Measurements from ENCODE around the gene RPTOR. TPM values are rescaled to one million over a fixed set of nuclear protein-coding genes. Genes with fewer than 3 reads are reported as not detected.

Gene RPTOR
- total RNA-seq, 2 experiments from 2014 or later: 43.6 to 47.2 TPM

- no peaks in the 10 kb centered on the region for H3K9me3 Mint-ChIP-seq
- no peaks in the 10 kb centered on the region for H3K27me3 Mint-ChIP-seq
- peaks cover 28% of the 10 kb centered on the region for H3K36me3 Mint-ChIP-seq
- peaks cover 20% of the 10 kb centered on the region for H3K4me1 Mint-ChIP-seq
- H3K4me3 Mint-ChIP-seq: no peak overlapping the region
- no peak for DNase-seq
- H3K27ac Mint-ChIP-seq: no peak overlapping the region
Measured at GRCh38 chr17:80799538-80800480, 255.2 kb downstream of the RPTOR start.

- no peak overlapping the region for H3K27ac Mint-ChIP-seq
Measured at GRCh38 chr17:80800481-80801391, 256.1 kb downstream of the RPTOR start.

GRCh38 chr17:80802626-80803450 is 258.2 kb downstream of the RPTOR start:
- Mint-ChIP-seq H3K27me3 (no peaks in the 10 kb centered on the region), H3K9me3 (peaks cover 17% of the 10 kb centered on the region), H3K4me3 (no peak overlapping the region), H3K27ac (no peak overlapping the region), H3K4me1 (peaks cover 16% of the 10 kb centered on the region), H3K36me3 (peaks cover 35% of the 10 kb centered on the region)
- DNase-seq: no peak

More at GRCh38 chr17:80800481-80801391, 256.1 kb downstream of the RPTOR start:
- H3K4me1 Mint-ChIP-seq: peaks cover 22% of the 10 kb centered on the region
- H3K4me3 Mint-ChIP-seq: no peak overlapping the region
- H3K36me3 Mint-ChIP-seq: peaks cover 28% of the 10 kb centered on the region
- no peaks in the 10 kb centered on the region for H3K27me3 Mint-ChIP-seq
- peaks cover 2% of the 10 kb centered on the region for H3K9me3 Mint-ChIP-seq
- no peak for DNase-seq

- Mint-ChIP-seq H3K36me3 (peaks cover 38% of the 10 kb centered on the region), H3K27me3 (no peaks in the 10 kb centered on the region), H3K27ac (no peak overlapping the region), H3K4me1 (peaks cover 16% of the 10 kb centered on the region), H3K9me3 (peaks cover 17% of the 10 kb centered on the region), H3K4me3 (no peak overlapping the region)
- DNase-seq: no peak
Measured at GRCh38 chr17:80803451-80804428, 259.1 kb downstream of the RPTOR start.

- Mint-ChIP-seq H3K4me3 (no peak overlapping the region), H3K27ac (no peak overlapping the region), H3K9me3 (peaks cover 17% of the 10 kb centered on the region), H3K4me1 (peaks cover 12% of the 10 kb centered on the region), H3K36me3 (peaks cover 39% of the 10 kb centered on the region), H3K27me3 (no peaks in the 10 kb centered on the region)
- DNase-seq: no peak
Measured at GRCh38 chr17:80804466-80804865, 259.8 kb downstream of the RPTOR start.

GRCh38 chr17:80805032-80805751 is 260.6 kb downstream of the RPTOR start:
- Mint-ChIP-seq H3K27ac (no peak overlapping the region), H3K9me3 (peaks cover 17% of the 10 kb centered on the region), H3K27me3 (no peaks in the 10 kb centered on the region), H3K4me1 (peaks cover 12% of the 10 kb centered on the region), H3K36me3 (peaks cover 40% of the 10 kb centered on the region), H3K4me3 (no peak overlapping the region)
- no peak for DNase-seq

GRCh38 chr17:80807014-80807413 is 262.4 kb downstream of the RPTOR start:
- Mint-ChIP-seq H3K36me3 (peaks cover 49% of the 10 kb centered on the region), H3K4me3 (no peak overlapping the region), H3K27ac (no peak overlapping the region), H3K9me3 (peaks cover 17% of the 10 kb centered on the region), H3K4me1 (peaks cover 21% of the 10 kb centered on the region), H3K27me3 (no peaks in the 10 kb centered on the region)
- no peak for DNase-seq

GRCh38 chr17:80807882-80808281 is 263.2 kb downstream of the RPTOR start:
- H3K9me3 Mint-ChIP-seq: peaks cover 17% of the 10 kb centered on the region
- H3K36me3 Mint-ChIP-seq: peaks cover 55% of the 10 kb centered on the region
- H3K4me1 Mint-ChIP-seq: peaks cover 27% of the 10 kb centered on the region
- no peak overlapping the region for H3K27ac Mint-ChIP-seq
- DNase-seq: no peak
- no peaks in the 10 kb centered on the region for H3K27me3 Mint-ChIP-seq
- no peak overlapping the region for H3K4me3 Mint-ChIP-seq

GRCh38 chr17:80811181-80812105 is 266.8 kb downstream of the RPTOR start:
- H3K4me3 Mint-ChIP-seq: no peak overlapping the region
- H3K36me3 Mint-ChIP-seq: peaks cover 40% of the 10 kb centered on the region
- peaks cover 19% of the 10 kb centered on the region for H3K4me1 Mint-ChIP-seq

GRCh38 chr17:80812362-80813088 is 267.9 kb downstream of the RPTOR start:
- H3K27ac Mint-ChIP-seq: peak overlapping the region; percentile 61
- no peak for DNase-seq
- H3K36me3 Mint-ChIP-seq: peaks cover 35% of the 10 kb centered on the region
- H3K4me3 Mint-ChIP-seq: no peak overlapping the region
- H3K4me1 Mint-ChIP-seq: peaks cover 25% of the 10 kb centered on the region
- peaks cover 2% of the 10 kb centered on the region for H3K9me3 Mint-ChIP-seq
- no peaks in the 10 kb centered on the region for H3K27me3 Mint-ChIP-seq

More at GRCh38 chr17:80811181-80812105, 266.8 kb downstream of the RPTOR start:
- H3K27ac Mint-ChIP-seq: peak overlapping the region; percentile 61
- no peaks in the 10 kb centered on the region for H3K27me3 Mint-ChIP-seq
- H3K9me3 Mint-ChIP-seq: peaks cover 9% of the 10 kb centered on the region
- no peak for DNase-seq

- H3K27ac Mint-ChIP-seq: no peak overlapping the region
- H3K4me3 Mint-ChIP-seq: no peak overlapping the region
- no peaks in the 10 kb centered on the region for H3K27me3 Mint-ChIP-seq
Measured at GRCh38 chr17:80813318-80813717, 268.7 kb downstream of the RPTOR start.

GRCh38 chr17:80814491-80814890 is 269.9 kb downstream of the RPTOR start:
- no peak overlapping the region for H3K27ac Mint-ChIP-seq

More at GRCh38 chr17:80813318-80813717, 268.7 kb downstream of the RPTOR start:
- DNase-seq: no peak
- Mint-ChIP-seq H3K36me3 (peaks cover 35% of the 10 kb centered on the region), H3K4me1 (peaks cover 30% of the 10 kb centered on the region), H3K9me3 (peaks cover 2% of the 10 kb centered on the region)

More at GRCh38 chr17:80814491-80814890, 269.9 kb downstream of the RPTOR start:
- Mint-ChIP-seq H3K36me3 (peaks cover 31% of the 10 kb centered on the region), H3K4me3 (no peak overlapping the region), H3K9me3 (peaks cover 2% of the 10 kb centered on the region), H3K27me3 (no peaks in the 10 kb centered on the region), H3K4me1 (peaks cover 42% of the 10 kb centered on the region)
- DNase-seq: no peak

Measured in activated naive CD8-positive, alpha-beta T cell treated with anti-CD3 and anti-CD28 coated beads for 36 hours (primary cell).